Fibroblast of lung (primary cell): Measurements from ENCODE around the gene INTS12. TPM values are rescaled to one million over a fixed set of nuclear protein-coding genes. Genes with fewer than 3 reads are reported as not detected.
A peak's percentile ranks its signal among the peaks of the same experiment; 100 is the strongest.

ENCODE experiments used
- DNase-seq, 2 donors: peaks; one replicate each; pipeline versions ENCODE4 v3.0.0 to v3.0.0-alpha.2; 2010; ENCODE audit warnings: low read depth in 2 of 2
- H2AFZ ChIP-seq: 2 replicates; pipeline ENCODE4 v1.5.1; 2012; ENCODE audit warnings: low read length, control low read depth, inconsistent platforms
- H3K27ac ChIP-seq: 2 replicates; pipeline ENCODE4 v1.5.1; 2011; ENCODE audit warnings: low read length, control low read depth; ENCODE audit not compliant: insufficient read depth
- H3K27me3 ChIP-seq: 2 replicates; pipeline ENCODE4 v1.5.1; 2011; ENCODE audit warnings: mild to moderate bottlenecking, low read length; ENCODE audit not compliant: control insufficient read depth, insufficient read depth
- H3K36me3 ChIP-seq: 2 replicates; pipeline ENCODE4 v1.5.1; 2011; ENCODE audit warnings: low read length; ENCODE audit not compliant: control insufficient read depth, insufficient read depth
- H3K4me1 ChIP-seq: 2 replicates; pipeline ENCODE4 v1.5.1; 2011; ENCODE audit warnings: low read length; ENCODE audit not compliant: control insufficient read depth, insufficient read depth; ENCODE audit errors: extremely low read depth
- H3K4me2 ChIP-seq: 2 replicates; pipeline ENCODE4 v1.5.1; 2011; ENCODE audit warnings: low read length, control low read depth; ENCODE audit not compliant: insufficient read depth; ENCODE audit errors: extremely low read depth
- H3K4me3 ChIP-seq, 4 experiments: fragments of 200-600 bp in 1 of 4; sonication (generic) in 1 of 4; replicated peaks in 1 of 4; 2 replicates each; pipeline ENCODE4 v1.5.1; 2011 to 2016; ENCODE audit warnings: low read length in 4 of 4, low read depth in 3 of 4, mild to moderate bottlenecking in 3 of 4, control low read depth in 2 of 4, inconsistent platforms in 1 of 4, mixed read lengths in 1 of 4; ENCODE audit not compliant: insufficient read depth in 1 of 4; ENCODE audit errors: control extremely low read depth in 1 of 4
- H3K79me2 ChIP-seq: 2 replicates; pipeline ENCODE4 v1.5.1; 2012; ENCODE audit warnings: mild to moderate bottlenecking, low read length, inconsistent platforms; ENCODE audit not compliant: control insufficient read depth, insufficient read depth
- H3K9ac ChIP-seq: 2 replicates; pipeline ENCODE4 v1.5.1; 2011; ENCODE audit warnings: mild to moderate bottlenecking, low read length, control low read depth; ENCODE audit not compliant: insufficient read depth
- H3K9me3 ChIP-seq: 2 replicates; pipeline ENCODE4 v1.5.1; 2012; ENCODE audit warnings: low read depth, low read length; ENCODE audit not compliant: control insufficient read depth, insufficient read depth
- H4K20me1 ChIP-seq: 2 replicates; pipeline ENCODE4 v1.5.1; 2011; ENCODE audit warnings: low read length; ENCODE audit not compliant: control insufficient read depth, insufficient read depth; ENCODE audit errors: extremely low read depth
- EZH2 ChIP-seq: IDR thresholded peaks from 2 replicates; pipeline ENCODE4 v1.5.1; 2012; ENCODE audit warnings: low read length, control low read depth, mild to moderate bottlenecking; ENCODE audit errors: missing control alignments
- polyA minus RNA-seq: library from RNA; depleted of rRNA, polyadenylated mRNA; stranded (reverse); fragments of >200 nt; gene quantifications from 2 replicates; pipeline ENCODE4 v1.2.3, GENCODE V29; 2011; ENCODE audit warnings: low replicate concordance
- polyA plus RNA-seq, 2 donors: library from polyadenylated mRNA; depleted of rRNA in 1 of 2; stranded (reverse) in 1 of 2; unstranded in 1 of 2; fragments of >200 nt; gene quantifications; 2 replicates each; pipeline ENCODE4 v1.2.1, GENCODE V29; 2011 to 2012; ENCODE audit warnings: missing spikeins in 1 of 2
- total RNA-seq: library from RNA; depleted of rRNA; stranded (reverse); fragments of >200 nt; gene quantifications from 2 replicates; pipeline ENCODE4 v1.2.1, GENCODE V29; 2014
- TF ChIP-seq, protein P1 (sequence below), 2 donors: IDR thresholded peaks in 1 of 2; conservative IDR thresholded peaks in 1 of 2; 1 replicate in 1 of 2; 2 replicates in 1 of 2; pipeline ENCODE4 v1.5.1; 2011 to 2012; ENCODE audit warnings: low read length in 2 of 2, control low read depth in 1 of 2, inconsistent platforms in 1 of 2, low read depth in 1 of 2, mild to moderate bottlenecking in 1 of 2

INTS12 gene, protein sequence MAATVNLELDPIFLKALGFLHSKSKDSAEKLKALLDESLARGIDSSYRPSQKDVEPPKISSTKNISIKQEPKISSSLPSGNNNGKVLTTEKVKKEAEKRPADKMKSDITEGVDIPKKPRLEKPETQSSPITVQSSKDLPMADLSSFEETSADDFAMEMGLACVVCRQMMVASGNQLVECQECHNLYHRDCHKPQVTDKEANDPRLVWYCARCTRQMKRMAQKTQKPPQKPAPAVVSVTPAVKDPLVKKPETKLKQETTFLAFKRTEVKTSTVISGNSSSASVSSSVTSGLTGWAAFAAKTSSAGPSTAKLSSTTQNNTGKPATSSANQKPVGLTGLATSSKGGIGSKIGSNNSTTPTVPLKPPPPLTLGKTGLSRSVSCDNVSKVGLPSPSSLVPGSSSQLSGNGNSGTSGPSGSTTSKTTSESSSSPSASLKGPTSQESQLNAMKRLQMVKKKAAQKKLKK
- total RNA-seq (19.0 and 24.9 TPM in 2 replicates), polyA plus RNA-seq (36.0 and 37.7 TPM in 2 replicates), polyA minus RNA-seq (15.3 and 35.7 TPM in 2 replicates)
- 20.3 and 22.6 TPM in 2 replicates for polyA plus RNA-seq (2012)

DNA sequence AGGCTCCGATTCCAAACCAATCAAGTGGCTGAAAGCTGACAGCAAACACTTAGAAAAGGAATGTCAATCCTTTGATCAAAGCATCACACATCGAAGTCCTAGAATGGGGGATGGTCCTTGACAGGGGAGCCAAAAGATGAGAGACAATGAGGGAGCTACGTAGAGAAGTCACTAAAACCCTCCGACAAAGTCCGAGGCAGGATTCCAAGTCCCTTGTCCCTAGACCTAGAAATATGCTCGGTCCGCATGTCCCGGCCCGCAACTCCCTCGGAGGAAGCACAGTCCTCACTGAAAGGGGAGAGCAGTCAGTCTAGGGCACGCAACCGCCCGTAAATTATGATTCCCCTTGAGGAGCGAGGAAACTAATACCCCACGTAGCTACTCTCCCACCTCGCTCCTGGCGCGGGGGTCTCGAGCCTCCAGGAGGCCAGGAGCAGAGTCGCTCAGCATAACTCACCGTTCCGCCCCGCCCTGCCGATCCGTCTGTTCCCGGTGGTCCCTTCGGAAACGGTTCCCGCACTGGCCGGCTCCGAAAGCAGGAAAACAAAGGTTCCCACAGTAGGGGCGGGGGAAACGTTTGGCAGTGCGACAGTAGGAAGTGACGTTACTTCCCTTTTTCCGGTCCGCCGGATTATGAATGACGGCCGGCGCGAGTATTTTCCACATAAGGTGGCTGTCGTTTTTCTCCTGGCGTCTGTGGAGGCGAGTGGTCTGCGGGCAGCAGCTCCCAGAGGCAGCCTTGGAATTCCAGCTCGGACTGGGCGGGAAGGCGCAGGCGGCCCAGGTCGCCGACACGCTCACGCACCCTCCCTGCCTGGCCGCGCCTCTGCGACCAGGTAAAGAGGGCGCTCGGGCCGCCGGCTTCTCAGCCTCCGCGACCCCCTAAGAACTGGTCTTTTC lies at the start of gene INTS12, which contains the start of gene GSTCD:
INTS12 (minus strand) TSS at position 509 of the 900 bp plus-strand sequence. CDS start 8,684 bp downstream, outside the sequence.
GSTCD (plus strand) TSS at position 604 of the 900 bp plus-strand sequence. CDS start 8,830 bp downstream, outside the sequence.
- H3K79me2 ChIP-seq = peaks cover 57% of the 10 kb centered on the region
- peak within 1 kb of the TSS; percentile 89 for H2AFZ ChIP-seq
- no peaks in the 10 kb centered on the region for H4K20me1 ChIP-seq
- peak within 1 kb of the TSS; percentile 68 for H3K27ac ChIP-seq
- H3K9ac ChIP-seq = peak within 1 kb of the TSS; percentile 81
- no peaks in the 10 kb centered on the region for H3K36me3 ChIP-seq
- TF ChIP-seq EZH2 = peak; percentile 27
- TF ChIP-seq, protein P1, sequence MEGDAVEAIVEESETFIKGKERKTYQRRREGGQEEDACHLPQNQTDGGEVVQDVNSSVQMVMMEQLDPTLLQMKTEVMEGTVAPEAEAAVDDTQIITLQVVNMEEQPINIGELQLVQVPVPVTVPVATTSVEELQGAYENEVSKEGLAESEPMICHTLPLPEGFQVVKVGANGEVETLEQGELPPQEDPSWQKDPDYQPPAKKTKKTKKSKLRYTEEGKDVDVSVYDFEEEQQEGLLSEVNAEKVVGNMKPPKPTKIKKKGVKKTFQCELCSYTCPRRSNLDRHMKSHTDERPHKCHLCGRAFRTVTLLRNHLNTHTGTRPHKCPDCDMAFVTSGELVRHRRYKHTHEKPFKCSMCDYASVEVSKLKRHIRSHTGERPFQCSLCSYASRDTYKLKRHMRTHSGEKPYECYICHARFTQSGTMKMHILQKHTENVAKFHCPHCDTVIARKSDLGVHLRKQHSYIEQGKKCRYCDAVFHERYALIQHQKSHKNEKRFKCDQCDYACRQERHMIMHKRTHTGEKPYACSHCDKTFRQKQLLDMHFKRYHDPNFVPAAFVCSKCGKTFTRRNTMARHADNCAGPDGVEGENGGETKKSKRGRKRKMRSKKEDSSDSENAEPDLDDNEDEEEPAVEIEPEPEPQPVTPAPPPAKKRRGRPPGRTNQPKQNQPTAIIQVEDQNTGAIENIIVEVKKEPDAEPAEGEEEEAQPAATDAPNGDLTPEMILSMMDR (conservative IDR thresholded peaks at IDR 0.05 in 1 of 2, IDR thresholded peaks at IDR 0.05 in 1 of 2; ENCODE audit: low read depth in 1 of 2, low read length in 2 of 2) = no peak
- peaks cover 5% of the 10 kb centered on the region for H3K4me1 ChIP-seq
- H3K4me2 ChIP-seq = peak within 1 kb of the TSS; percentile 76
- peak; percentile 92 to 95 for DNase-seq
- no peaks in the 10 kb centered on the region for H3K9me3 ChIP-seq
- no peaks in the 10 kb centered on the region for H3K27me3 ChIP-seq
- peak within 1 kb of the TSS; percentile 75 to 94 (median 86) for H3K4me3 ChIP-seq

DNA sequence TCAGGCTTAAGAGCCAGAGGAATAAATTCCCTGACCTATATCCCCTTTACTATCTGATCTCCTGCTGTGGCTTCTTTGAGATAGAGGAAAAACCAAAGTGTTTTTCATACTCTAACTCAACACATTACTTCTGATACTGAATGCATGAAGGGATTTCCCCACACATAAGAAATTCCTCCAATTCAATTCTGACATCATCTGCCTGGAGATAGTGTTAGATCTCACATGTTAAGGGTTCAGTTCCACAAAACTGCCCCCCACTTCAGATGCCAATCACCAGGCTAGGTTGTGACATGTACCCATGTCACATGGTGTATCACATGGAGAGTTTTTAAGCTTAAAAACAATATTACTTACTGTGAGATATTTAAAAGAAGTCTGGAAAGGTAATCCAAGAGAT lies 46.9 kb upstream of the INTS12 start:
- TF ChIP-seq, protein P1 (conservative IDR thresholded peaks at IDR 0.05 in 1 of 2, IDR thresholded peaks at IDR 0.05 in 1 of 2; ENCODE audit: low read depth in 1 of 2, low read length in 2 of 2) = no peak
- no peak for TF ChIP-seq EZH2
- no peaks in the 10 kb centered on the region for H3K4me1 ChIP-seq
- H3K27ac ChIP-seq = no peak overlapping the region
- no peak overlapping the region for H2AFZ ChIP-seq
- no peak overlapping the region for H3K9ac ChIP-seq
- no peaks in the 10 kb centered on the region for H3K36me3 ChIP-seq
- no peaks in the 10 kb centered on the region for H3K27me3 ChIP-seq
- no peaks in the 10 kb centered on the region for H3K79me2 ChIP-seq
- H3K9me3 ChIP-seq = no peaks in the 10 kb centered on the region
- no peak overlapping the region for H3K4me2 ChIP-seq
- no peaks in the 10 kb centered on the region for H4K20me1 ChIP-seq
- no peak overlapping the region for H3K4me3 ChIP-seq
- DNase-seq = no peak

DNA sequence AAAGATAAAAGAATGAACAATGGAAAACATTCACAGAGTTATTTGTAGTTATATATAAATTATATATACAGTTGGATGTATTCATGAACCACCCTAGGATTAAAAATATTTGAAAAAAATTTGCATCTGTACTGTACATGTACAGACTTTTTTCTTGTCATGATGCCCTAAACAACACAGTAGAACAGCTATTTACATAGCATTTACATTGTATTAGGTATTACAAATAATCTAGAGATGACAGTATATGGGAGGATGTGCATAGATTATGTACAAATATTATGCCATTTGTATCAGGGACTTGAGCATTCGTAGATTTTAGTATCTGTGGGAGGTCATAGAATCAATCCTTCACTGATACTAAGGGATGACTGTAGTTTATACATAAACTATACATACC lies 44.9 kb upstream of the INTS12 start:
- H3K9ac ChIP-seq = no peak overlapping the region
- no peaks in the 10 kb centered on the region for H3K4me1 ChIP-seq
- no peaks in the 10 kb centered on the region for H3K36me3 ChIP-seq
- no peaks in the 10 kb centered on the region for H3K79me2 ChIP-seq
- no peak for DNase-seq
- H2AFZ ChIP-seq = no peak overlapping the region
- no peaks in the 10 kb centered on the region for H4K20me1 ChIP-seq
- no peaks in the 10 kb centered on the region for H3K9me3 ChIP-seq
- no peak overlapping the region for H3K4me3 ChIP-seq
- H3K4me2 ChIP-seq = no peak overlapping the region
- TF ChIP-seq EZH2 = no peak
- TF ChIP-seq, protein P1 (conservative IDR thresholded peaks at IDR 0.05 in 1 of 2, IDR thresholded peaks at IDR 0.05 in 1 of 2; ENCODE audit: low read depth in 1 of 2, low read length in 2 of 2) = no peak
- H3K27me3 ChIP-seq = no peaks in the 10 kb centered on the region
- no peak overlapping the region for H3K27ac ChIP-seq
